HEK293 (cell line): ENCODE data around the gene TMC3.

Experiments used
- CTCF ChIA-PET: fragments of 350-600 bp; formaldehyde crosslinking; extraction: SDS; loops from one replicate; lab custom pipeline; 2021; ENCODE audit warnings: antibody characterized with exemption; lab: Yijun Ruan, JAX
- POLR2A ChIA-PET: fragments of 300-600 bp; formaldehyde crosslinking; extraction: SDS; loops from one replicate; lab custom pipeline; 2020; ENCODE audit warnings: antibody characterized with exemption, inconsistent platforms; lab: Yijun Ruan, JAX
- H3K27ac ChIP-seq: fragments of 200-500 bp; sonication (Bioruptor generic); 2 replicates; pipeline ENCODE4 v1.5.1; 2014; ENCODE audit warnings: low read depth, low read length, control low read depth, inconsistent platforms; ENCODE audit errors: extremely low read depth
- H3K36me3 ChIP-seq, 2 experiments: fragments of 200-500 bp in 1 of 2; sonication (Bioruptor generic) in 1 of 2; 1 replicate in 1 of 2; 2 replicates in 1 of 2; pipeline ENCODE4 v1.5.1; 2014 to 2017; ENCODE audit warnings: inconsistent platforms in 2 of 2, low read length in 2 of 2; ENCODE audit not compliant: control insufficient read depth in 2 of 2, insufficient read depth in 1 of 2
- H3K4me1 ChIP-seq: fragments of 200-500 bp; sonication (Bioruptor generic); 2 replicates; pipeline ENCODE4 v1.5.1; 2014; ENCODE audit warnings: mild to moderate bottlenecking, low read length, inconsistent platforms; ENCODE audit not compliant: control insufficient read depth, insufficient read depth
- H3K4me3 ChIP-seq: 2 replicates; pipeline ENCODE4 v1.5.1; 2011; ENCODE audit warnings: low read depth, mild to moderate bottlenecking, control low read depth, low read length, moderate library complexity
- H3K9me3 ChIP-seq: fragments of 200-500 bp; sonication (Bioruptor generic); 2 replicates; pipeline ENCODE4 v1.5.1; 2014; ENCODE audit warnings: low read depth, low read length, inconsistent platforms; ENCODE audit not compliant: control insufficient read depth, insufficient read depth
- AEBP2 ChIP-seq: fragments of 450-650 bp; formaldehyde crosslinking; IDR thresholded peaks from 2 replicates; pipeline ENCODE4 v1.5.1; 2016; ENCODE audit warnings: missing biosample characterization, missing genetic modification characterization, borderline replicate concordance
- ATF2 ChIP-seq: fragments of 450-650 bp; formaldehyde crosslinking; IDR thresholded peaks from 2 replicates; pipeline ENCODE4 v1.5.1; 2016; ENCODE audit warnings: missing biosample characterization, missing genetic modification characterization, low read depth
- BCL11A ChIP-seq: fragments of 450-650 bp; formaldehyde crosslinking; IDR thresholded peaks from 2 replicates; pipeline ENCODE4 v1.5.1; 2016; ENCODE audit warnings: low read depth, missing biosample characterization, missing genetic modification characterization
- IKZF3 ChIP-seq: fragments of 450-650 bp; IDR thresholded peaks from 2 replicates; pipeline ENCODE4 v1.5.0; 2018; ENCODE audit warnings: missing biosample characterization, mild to moderate bottlenecking, missing genetic modification characterization, moderate library complexity
- INSM2 ChIP-seq: fragments of 450-650 bp; formaldehyde crosslinking; IDR thresholded peaks from 2 replicates; pipeline ENCODE4 v1.5.1; 2016; ENCODE audit warnings: missing biosample characterization, missing genetic modification characterization
- PBX3 ChIP-seq: sonication (generic); formaldehyde crosslinking; IDR thresholded peaks from 2 replicates; pipeline ENCODE4 v1.8.1; 2022; ENCODE audit warnings: mild to moderate bottlenecking, moderate library complexity, missing genetic modification reagents
- PRDM4 ChIP-seq: fragments of 450-650 bp; formaldehyde crosslinking; IDR thresholded peaks from 2 replicates; pipeline ENCODE4 v1.5.1; 2017; ENCODE audit warnings: missing biosample characterization, missing genetic modification characterization
- SP7 ChIP-seq: fragments of 450-650 bp; formaldehyde crosslinking; IDR thresholded peaks from 2 replicates; pipeline ENCODE4 v1.5.1; 2016; ENCODE audit warnings: missing biosample characterization, missing genetic modification characterization
- ZIC2 ChIP-seq: fragments of 450-650 bp; formaldehyde crosslinking; IDR thresholded peaks from 2 replicates; pipeline ENCODE4 v1.5.1; 2016; ENCODE audit warnings: missing biosample characterization, missing genetic modification characterization
- ZNF148 ChIP-seq: fragments of 450-650 bp; formaldehyde crosslinking; IDR thresholded peaks from 2 replicates; pipeline ENCODE4 v1.5.0; 2017; ENCODE audit warnings: missing biosample characterization, missing genetic modification characterization, borderline replicate concordance
- ZNF2 ChIP-seq: fragments of 450-650 bp; formaldehyde crosslinking; IDR thresholded peaks from 2 replicates; pipeline ENCODE4 v1.5.1; 2016; ENCODE audit warnings: missing biosample characterization, missing genetic modification characterization
- ZNF202 ChIP-seq: fragments of 450-650 bp; formaldehyde crosslinking; IDR thresholded peaks from 2 replicates; pipeline ENCODE4 v1.5.1; 2016; ENCODE audit warnings: missing biosample characterization, missing genetic modification characterization, borderline replicate concordance
- ZNF302 ChIP-seq: fragments of 450-650 bp; formaldehyde crosslinking; IDR thresholded peaks from 2 replicates; pipeline ENCODE4 v1.5.1; 2016; ENCODE audit warnings: missing biosample characterization, missing genetic modification characterization, low read depth
- ZNF311 ChIP-seq: fragments of 450-650 bp; formaldehyde crosslinking; IDR thresholded peaks from 2 replicates; pipeline ENCODE4 v1.5.1; 2017; ENCODE audit warnings: missing biosample characterization, missing genetic modification characterization, borderline replicate concordance
- ZNF354C ChIP-seq: fragments of 450-650 bp; formaldehyde crosslinking; IDR thresholded peaks from 2 replicates; pipeline ENCODE4 v1.5.1; 2016; ENCODE audit warnings: missing biosample characterization, missing genetic modification characterization, low read depth, borderline replicate concordance
- ZNF37A ChIP-seq: fragments of 450-650 bp; IDR thresholded peaks from 2 replicates; pipeline ENCODE4 v1.5.1; 2018; ENCODE audit warnings: missing biosample characterization, missing genetic modification characterization
- ZNF398 ChIP-seq: fragments of 450-650 bp; formaldehyde crosslinking; IDR thresholded peaks from 2 replicates; pipeline ENCODE4 v1.5.1; 2017; ENCODE audit warnings: missing biosample characterization, missing genetic modification characterization
- ZNF404 ChIP-seq: fragments of 450-650 bp; formaldehyde crosslinking; IDR thresholded peaks from 2 replicates; pipeline ENCODE4 v1.5.1; 2017; ENCODE audit warnings: missing biosample characterization, missing genetic modification characterization
- ZNF561 ChIP-seq: fragments of 450-650 bp; IDR thresholded peaks from 2 replicates; pipeline ENCODE4 v1.5.1; 2018; ENCODE audit warnings: missing biosample characterization, missing genetic modification characterization, borderline replicate concordance
- ZNF623 ChIP-seq: fragments of 450-650 bp; formaldehyde crosslinking; IDR thresholded peaks from 2 replicates; pipeline ENCODE4 v1.5.1; 2016; ENCODE audit warnings: missing biosample characterization, missing genetic modification characterization
- ZNF660 ChIP-seq: fragments of 450-650 bp; IDR thresholded peaks from 2 replicates; pipeline ENCODE4 v1.5.1; 2018; ENCODE audit warnings: missing biosample characterization, mild to moderate bottlenecking, missing genetic modification characterization
- ZNF664 ChIP-seq: fragments of 450-650 bp; formaldehyde crosslinking; IDR thresholded peaks from 2 replicates; pipeline ENCODE4 v1.5.1; 2016; ENCODE audit warnings: missing biosample characterization, missing genetic modification characterization
- ZNF747 ChIP-seq: fragments of 450-650 bp; formaldehyde crosslinking; IDR thresholded peaks from 2 replicates; pipeline ENCODE4 v1.5.1; 2016; ENCODE audit warnings: missing biosample characterization, missing genetic modification characterization

The TMC3 gene

GRCh38 chr15:81411969-81412633 is 38.1 kb upstream of the TMC3 start:
- H3K4me1 ChIP-seq: peaks cover 4% of the 10 kb centered on the region
- CTCF ChIA-PET: interaction anchor here (2.6 to 2.8 kb wide), 2 partner anchors 528 to 1119 kb away, joined by 9 to 14 read pairs; no protein-coding TSS in a partner anchor
- H3K4me3 ChIP-seq: no peak overlapping the region
- TF ChIP-seq ZNF311 (tag by site-specific recombination) (no peak), AEBP2 (no peak), ZNF302 (tag by site-specific recombination) (no peak), ZNF202 (no peak), ZIC2 (tag by site-specific recombination) (no peak), BCL11A (no peak), ZNF404 (tag by site-specific recombination) (no peak), ZNF37A (tag by site-specific recombination) (no peak), ZNF148 (no peak), ATF2 (tag by site-specific recombination) (no peak), IKZF3 (tag by site-specific recombination) (no peak), PRDM4 (no peak), ZNF660 (tag by site-specific recombination) (no peak)
- no peaks in the 10 kb centered on the region for H3K36me3 ChIP-seq
- POLR2A ChIA-PET: no interaction called here
- no peak overlapping the region for H3K27ac ChIP-seq
- H3K9me3 ChIP-seq: no peaks in the 10 kb centered on the region

- ChIA-PET CTCF (interaction anchor here (0.6 to 2.8 kb wide), 38 partner anchors 9 to 1120 kb away, joined by 3 to 21 read pairs (median 4); no protein-coding TSS in a partner anchor), POLR2A (no interaction called here)
- Histone ChIP-seq H3K36me3 (no peaks in the 10 kb centered on the region), H3K4me3 (no peak overlapping the region), H3K4me1 (peaks cover 4% of the 10 kb centered on the region), H3K9me3 (no peaks in the 10 kb centered on the region), H3K27ac (no peak overlapping the region)
- TF ChIP-seq ZNF747 (tag by site-specific recombination) (no peak), ZNF2 (tag by site-specific recombination) (no peak), INSM2 (tag by site-specific recombination) (no peak), SP7 (tag by site-specific recombination) (no peak), ZNF354C (tag by site-specific recombination) (no peak), ZNF398 (tag by site-specific recombination) (no peak), PBX3 (no peak), ZNF561 (tag by site-specific recombination) (no peak), ZNF664 (no peak), ZNF623 (no peak)
These were observed 37.0 kb upstream of the TMC3 start for GRCh38 chr15:81411051-81411450.
